GM13977 (cell line): Measurements from ENCODE around the gene EHD2.
"Not testable (repeated sequence)": the region's sequence is repeated elsewhere in the genome, so short reads cannot be mapped to it uniquely, and the experiment has no call there.

ENCODE experiments used
- DNase-seq: peaks from one replicate; pipeline ENCODE4 v3.0.0; 2012; ENCODE audit warnings: low spot score
- in situ Hi-C: fragments of 300-500 bp; cut with MboI; formaldehyde crosslinking; loops from one replicate; pipeline ENCODE4 v1.12.0; 2022; ENCODE audit warnings: low sequenced_read_pairs, low pct_unique_long_range_greater_than_20kb, mixed read lengths, inconsistent platforms; ENCODE audit not compliant: unreplicated experiment
- TF ChIP-seq, protein P1 (sequence below): IDR thresholded peaks from 2 replicates; pipeline ENCODE4 v1.5.1; 2012; ENCODE audit warnings: mild to moderate bottlenecking, control low read depth; ENCODE audit not compliant: insufficient read depth; ENCODE audit errors: extremely low read depth, missing control alignments

Gene EHD2

DNA sequence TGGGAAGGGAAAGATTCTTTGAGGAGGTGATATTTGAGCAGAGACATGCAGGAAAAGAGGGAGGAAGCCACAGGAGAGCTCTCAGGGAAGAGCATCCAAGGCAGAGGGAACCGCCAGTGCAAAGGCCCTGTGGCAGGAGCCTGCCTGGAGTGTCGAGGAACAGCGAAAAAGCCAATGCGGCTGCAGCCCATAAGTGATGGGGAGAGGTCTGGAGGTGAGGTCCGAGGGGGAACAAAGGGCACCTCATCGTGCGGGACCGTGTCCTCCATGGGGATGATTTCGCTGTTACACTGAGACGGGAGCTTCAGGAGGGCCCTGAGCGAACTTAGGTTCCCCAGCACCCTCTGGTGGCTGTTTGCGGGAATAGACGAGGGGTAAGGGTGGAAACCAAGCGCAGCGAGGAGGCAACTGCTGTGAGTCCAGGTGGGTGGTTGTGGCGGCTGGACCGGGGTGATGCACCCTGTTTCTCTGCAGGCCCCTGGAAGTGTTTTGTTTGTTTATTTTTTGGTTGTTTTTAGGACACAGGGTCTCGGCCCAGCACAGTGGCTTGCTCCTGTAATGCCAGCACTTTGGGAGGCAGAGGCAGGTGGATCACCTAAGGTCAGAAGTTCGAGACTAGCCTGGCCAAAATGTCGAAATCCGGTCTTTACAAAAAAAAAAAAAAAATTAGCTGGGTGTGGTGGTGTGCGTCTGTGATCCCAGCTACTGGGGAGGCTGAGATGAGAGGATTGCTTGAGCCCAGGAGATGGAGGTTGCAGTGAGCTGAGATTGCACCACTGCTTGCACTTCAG is 5.9 kb upstream of the EHD2 start:
- in situ Hi-C loops, result no loop called here
- TF ChIP-seq, protein P1, sequence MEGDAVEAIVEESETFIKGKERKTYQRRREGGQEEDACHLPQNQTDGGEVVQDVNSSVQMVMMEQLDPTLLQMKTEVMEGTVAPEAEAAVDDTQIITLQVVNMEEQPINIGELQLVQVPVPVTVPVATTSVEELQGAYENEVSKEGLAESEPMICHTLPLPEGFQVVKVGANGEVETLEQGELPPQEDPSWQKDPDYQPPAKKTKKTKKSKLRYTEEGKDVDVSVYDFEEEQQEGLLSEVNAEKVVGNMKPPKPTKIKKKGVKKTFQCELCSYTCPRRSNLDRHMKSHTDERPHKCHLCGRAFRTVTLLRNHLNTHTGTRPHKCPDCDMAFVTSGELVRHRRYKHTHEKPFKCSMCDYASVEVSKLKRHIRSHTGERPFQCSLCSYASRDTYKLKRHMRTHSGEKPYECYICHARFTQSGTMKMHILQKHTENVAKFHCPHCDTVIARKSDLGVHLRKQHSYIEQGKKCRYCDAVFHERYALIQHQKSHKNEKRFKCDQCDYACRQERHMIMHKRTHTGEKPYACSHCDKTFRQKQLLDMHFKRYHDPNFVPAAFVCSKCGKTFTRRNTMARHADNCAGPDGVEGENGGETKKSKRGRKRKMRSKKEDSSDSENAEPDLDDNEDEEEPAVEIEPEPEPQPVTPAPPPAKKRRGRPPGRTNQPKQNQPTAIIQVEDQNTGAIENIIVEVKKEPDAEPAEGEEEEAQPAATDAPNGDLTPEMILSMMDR, result peak; percentile 87
- peak; percentile 82 for DNase-seq

DNA sequence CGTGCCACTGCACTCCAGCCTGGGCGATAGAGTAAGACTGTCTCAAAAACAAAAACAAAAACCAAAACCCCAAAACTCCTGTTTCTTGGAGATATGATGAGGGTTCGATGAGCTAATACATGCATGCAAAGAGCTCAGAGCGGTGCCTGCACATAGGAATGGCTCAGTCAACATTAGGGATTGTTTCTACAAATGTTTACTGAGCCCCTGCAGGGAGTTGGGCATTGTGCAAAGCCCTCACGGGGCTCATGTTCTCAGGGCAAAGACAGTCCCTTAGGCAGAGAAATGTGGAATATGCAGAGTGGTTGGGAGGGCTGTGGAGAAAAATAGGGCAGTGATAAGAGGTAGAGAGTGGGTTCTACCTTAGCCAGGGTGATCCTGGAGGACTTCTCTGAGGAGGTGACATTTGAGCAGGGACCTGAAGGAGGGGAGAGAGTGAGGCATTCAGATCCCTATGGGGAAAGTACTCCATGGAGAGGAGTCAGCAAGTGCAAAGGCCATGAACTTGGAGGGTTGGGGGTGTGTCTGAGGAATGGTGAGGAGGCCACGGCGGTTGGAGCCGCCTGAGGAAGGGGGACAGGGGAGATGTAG is 1.5 kb upstream of the EHD2 start:
- TF ChIP-seq, protein P1, result no peak
- in situ Hi-C loops, result no loop called here
- peak; percentile 5 for DNase-seq

DNA sequence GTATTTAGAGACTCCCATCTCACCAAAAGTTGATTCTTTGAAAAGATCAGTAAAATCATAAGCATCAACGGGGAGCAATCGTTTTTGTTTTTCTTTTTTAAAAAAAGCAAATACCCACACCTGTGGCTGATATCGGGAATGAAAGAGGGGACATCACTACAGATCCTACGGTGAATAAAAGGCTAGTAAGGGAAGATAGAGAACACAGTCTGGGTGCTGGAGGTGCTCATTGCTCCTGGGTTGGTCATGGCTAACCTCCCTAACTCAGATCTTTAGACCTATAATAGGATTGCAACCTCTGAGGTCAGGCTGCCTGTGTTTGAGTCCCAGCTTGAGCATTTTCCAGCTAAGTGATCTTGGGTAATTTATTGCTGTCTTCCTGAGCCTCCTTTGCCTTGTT is 1.1 kb downstream of the EHD2 start:
- in situ Hi-C loops, result no loop called here
- TF ChIP-seq, protein P1, result no peak
- DNase-seq, result no peak

DNA sequence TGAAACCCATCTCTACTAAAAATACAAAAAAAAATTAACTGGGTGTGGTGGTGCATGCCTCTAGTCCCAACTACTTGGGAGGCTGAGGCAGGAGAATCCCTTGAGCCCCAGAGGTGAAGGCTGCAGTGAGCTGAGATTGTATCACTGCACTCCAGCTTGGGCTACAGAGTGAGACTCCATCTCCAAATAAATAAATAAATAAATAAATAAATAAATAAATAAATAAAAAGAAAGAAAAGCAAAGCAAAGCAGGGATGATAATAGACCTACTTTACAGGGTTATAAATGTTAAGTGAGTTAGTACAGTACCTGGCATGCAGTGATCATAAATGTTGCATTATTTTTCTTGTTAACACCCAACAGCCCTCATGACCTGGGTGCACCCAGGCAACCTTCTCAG is 1.6 kb downstream of the EHD2 start:
- in situ Hi-C loops, DNase-seq: not testable (repeated sequence)

DNA sequence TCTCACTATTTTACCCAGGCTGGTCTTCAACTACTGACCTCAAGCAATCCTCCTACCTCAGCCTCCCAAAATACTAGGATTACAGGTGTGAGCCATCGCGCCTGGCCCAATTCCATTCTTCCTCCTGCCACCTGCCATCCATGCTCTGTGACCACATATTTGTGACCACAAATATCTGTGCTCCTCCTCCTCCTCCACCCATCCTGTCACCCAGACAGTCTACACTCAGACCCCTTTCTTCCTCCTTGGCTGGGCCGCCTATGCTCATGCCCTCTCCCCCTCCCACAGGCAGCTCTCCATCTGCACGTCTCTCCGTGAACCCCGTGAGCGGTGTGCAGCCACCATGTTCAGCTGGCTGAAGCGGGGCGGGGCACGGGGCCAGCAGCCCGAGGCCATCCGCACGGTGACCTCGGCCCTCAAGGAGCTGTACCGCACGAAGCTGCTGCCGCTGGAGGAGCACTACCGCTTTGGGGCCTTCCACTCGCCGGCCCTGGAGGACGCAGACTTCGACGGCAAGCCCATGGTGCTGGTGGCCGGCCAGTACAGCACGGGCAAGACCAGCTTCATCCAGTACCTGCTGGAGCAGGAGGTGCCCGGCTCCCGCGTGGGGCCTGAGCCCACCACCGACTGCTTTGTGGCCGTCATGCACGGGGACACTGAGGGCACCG is 3.2 kb downstream of the EHD2 start:
- DNase-seq, result no peak
- in situ Hi-C loops, result no loop called here

DNA sequence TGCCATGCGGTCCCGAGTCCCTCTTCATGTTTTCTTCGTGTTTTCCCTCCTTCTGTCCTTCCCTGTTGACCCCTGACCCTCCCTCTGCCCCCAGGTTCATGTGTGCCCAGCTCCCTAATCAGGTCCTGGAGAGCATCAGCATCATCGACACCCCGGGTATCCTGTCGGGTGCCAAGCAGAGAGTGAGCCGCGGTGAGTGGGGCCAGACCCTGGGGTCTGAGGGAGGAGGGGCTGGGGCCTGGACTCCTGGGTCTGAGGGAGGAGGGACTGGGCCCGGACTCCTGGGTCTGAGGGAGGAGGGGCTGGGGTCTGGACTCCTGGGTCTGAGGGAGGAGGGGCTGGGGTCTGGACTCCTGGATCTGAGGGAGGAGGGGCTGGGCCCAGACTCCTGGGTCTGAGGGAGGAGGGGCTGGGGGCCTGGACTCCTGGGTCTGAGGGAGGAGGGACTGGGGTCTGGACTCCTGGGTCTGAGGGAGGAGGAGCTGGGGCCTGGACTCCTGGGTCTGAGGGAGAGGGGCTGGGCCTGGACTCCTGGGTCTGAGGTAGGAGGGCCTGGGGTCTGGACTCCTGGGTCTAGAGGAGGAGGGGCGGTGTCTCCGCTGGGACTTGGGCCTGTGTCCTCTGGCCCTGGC is 5.3 kb downstream of the EHD2 start:
- DNase-seq, result peak; percentile 4
- in situ Hi-C loops, result not testable (repeated sequence)

More for the DNA sequence above, 3.2 kb downstream of the EHD2 start:
- TF ChIP-seq, protein P1, result no peak

DNA sequence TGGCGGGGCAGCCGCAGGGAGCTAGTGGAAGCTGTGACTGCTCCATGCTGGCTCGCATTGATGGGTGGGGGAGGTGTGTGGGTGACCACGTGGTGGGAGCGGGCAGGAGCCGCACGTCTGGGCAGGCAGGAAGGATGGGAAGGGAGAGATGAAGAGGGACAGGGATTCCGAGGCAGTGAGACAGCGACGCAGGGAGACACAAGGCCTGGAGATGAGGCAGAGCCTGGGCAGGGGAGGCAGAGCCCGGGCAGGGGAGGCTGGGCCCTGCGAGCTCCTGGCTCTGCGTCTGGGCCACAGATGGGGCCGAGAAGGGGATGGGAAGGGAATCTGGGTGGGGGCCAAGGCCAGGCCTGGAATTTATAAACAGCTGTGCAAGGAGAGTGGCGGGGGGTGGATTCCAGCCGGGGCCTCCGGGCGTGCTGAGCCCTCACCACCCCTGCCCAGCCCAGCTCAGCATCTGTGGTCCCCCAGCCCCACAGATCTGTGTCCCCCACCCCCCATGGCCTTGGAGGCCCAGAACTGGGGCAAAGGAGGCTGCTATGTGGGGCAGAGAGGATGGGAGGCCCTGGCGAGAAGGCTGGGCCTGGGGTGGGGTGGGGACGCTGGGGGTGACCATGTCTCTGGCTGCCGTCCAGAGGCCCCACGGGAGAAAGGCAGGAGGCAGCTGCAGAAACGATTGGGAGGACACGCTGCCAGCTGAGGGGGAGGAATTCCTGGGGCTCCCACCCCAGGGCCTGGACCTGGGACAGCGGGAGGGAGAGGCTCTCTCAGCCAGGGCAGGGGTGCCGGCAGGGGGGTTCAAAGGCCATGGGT is 6.0 kb downstream of the EHD2 start:
- in situ Hi-C loops, result no loop called here
- peak; percentile 11 for DNase-seq
- TF ChIP-seq, protein P1, result no peak
